ENCODE data around the gene MAPK1.
"Not testable (repeated sequence)": the region's sequence is repeated elsewhere in the genome, so short reads cannot be mapped to it uniquely, and the experiment has no call there.

MAPK1 gene

DNA sequence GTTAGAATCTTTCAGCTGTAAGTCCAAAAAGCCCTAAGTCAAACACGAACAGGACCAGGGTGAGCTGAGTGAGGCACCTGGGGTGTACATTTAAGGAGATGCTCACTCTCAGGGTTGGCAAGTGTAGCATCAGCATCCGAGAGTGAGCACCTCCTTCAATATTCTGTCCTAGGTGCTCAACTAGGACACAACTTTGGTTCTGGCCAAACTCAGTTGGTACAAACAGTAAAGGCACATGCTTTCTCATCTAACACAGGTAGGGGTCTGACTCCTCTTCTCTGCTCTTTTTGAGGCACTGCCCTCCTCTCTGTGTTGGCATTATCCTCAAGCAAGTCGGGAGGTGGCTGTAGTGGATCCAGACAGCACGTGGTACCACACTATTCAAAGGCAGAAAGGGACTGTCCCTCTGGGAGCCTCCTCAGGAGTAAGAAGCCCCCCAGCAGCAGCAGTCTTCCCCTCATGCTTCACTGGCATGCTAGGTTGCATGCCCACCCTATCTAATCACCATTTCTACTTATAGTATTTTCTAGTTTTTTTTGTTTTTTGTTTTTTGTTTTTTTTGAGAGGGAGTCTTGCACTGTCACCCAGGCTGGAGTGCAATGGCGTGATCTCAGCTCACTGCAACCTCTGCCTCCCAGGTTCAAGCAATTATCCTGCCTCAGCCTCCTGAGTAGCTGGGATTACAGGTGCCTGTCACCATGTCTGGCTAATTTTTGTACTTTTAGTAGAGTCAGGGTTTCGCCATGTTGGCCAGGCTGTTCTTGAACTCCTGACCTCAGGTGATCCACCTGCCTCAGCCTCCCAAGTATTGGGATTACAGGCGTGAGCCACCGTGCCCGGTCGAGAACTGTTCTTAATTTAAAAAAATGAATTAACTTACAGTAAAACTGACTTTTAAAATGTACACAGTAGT is 14.7 kb upstream of the MAPK1 start:
- no peak for DNase-seq (ENCODE audit: low read depth)

- DNase-seq (ENCODE audit: low read depth) = peak; percentile 34
Observed at GRCh38 chr22:21876486-21877176, 9.2 kb upstream of the MAPK1 start.

GRCh38 chr22:21874953-21875352 is 7.5 kb upstream of the MAPK1 start:
- DNase-seq (ENCODE audit: low read depth) = not testable (repeated sequence)

- no peak for DNase-seq (ENCODE audit: low read depth)
Observed at GRCh38 chr22:21873619-21874018, 6.2 kb upstream of the MAPK1 start.

GRCh38 chr22:21872741-21873140 is 5.3 kb upstream of the MAPK1 start:
- not testable (repeated sequence) for DNase-seq (ENCODE audit: low read depth)

- DNase-seq (ENCODE audit: low read depth) = no peak
Observed at GRCh38 chr22:21868651-21869050, 1.2 kb upstream of the MAPK1 start.

GRCh38 chr22:21866833-21867527 is 465 bp downstream of the MAPK1 start:
- no peak for DNase-seq (ENCODE audit: low read depth)

DNA sequence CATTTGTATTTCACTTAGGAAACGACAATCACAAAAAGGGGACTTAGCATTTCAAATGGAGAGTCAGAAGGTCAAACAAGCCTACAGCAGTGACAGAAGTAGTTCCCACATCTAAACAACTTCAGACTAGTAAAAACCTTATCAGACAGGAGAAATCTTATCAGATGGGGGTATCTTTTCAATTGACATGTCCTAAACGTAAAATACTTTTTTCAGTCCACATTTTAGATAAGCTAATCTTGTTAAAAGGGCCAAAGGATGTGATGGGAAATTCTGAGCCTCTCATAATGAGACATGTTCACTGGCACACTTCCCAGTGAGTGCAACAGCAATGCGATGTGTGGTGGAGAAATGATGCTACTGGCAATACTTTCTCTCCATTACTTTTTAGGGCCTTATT is 2.4 kb downstream of the MAPK1 start:
- peak; percentile 63 for DNase-seq (ENCODE audit: low read depth)

- no peak for DNase-seq (ENCODE audit: low read depth)
Observed at GRCh38 chr22:21862386-21863245, 4.8 kb downstream of the MAPK1 start.

DNA sequence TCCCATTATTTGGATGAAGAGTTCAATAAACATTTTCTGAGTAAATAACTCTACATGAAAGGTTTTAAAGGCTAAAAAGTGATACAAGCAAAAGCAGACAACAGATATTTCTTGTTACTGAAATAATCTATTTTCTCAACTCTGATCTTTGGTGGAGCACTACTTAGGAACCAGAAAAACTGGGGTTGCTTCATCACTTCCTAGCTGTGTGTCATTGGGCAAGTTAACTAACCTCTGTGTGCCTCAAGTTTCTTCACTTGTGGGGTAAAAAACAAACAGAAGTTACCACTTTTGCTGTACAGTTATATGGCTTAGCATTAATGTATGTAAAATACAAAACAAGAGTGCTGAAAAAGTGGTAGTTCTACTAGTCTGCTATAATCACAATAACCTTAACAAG is 5.6 kb downstream of the MAPK1 start:
- DNase-seq (ENCODE audit: low read depth) = no peak

DNA sequence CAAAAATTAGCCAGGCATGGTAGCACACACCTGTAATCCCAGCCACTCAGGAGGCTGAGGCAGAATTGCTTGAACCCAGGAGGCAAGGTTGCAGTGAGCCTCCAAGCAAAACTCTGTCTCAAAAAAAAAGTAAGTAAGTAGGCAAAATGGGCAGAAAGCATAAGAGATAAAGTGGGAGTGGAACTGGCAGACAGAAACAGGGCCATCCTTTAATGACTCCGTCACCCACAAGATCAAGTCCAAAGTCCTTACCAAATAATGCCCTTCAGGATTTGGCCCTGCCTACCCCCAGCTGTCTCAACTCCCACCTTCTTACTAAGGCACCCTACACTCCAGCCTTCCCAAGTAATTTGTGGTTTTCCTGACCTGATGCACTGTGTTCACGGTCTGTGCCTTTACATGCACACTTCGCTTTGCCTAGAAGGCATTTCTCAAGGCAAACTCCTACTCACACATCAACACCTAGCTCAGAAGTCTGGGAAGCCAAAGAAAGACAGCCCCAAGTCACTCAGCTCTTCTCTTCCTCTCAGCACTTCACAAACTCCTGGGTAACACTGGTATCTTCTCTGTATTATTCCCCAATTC is 6.1 kb downstream of the MAPK1 start:
- no peak for DNase-seq (ENCODE audit: low read depth)

GRCh38 chr22:21860491-21861039 is 6.9 kb downstream of the MAPK1 start:
- no peak for DNase-seq (ENCODE audit: low read depth)

DNA sequence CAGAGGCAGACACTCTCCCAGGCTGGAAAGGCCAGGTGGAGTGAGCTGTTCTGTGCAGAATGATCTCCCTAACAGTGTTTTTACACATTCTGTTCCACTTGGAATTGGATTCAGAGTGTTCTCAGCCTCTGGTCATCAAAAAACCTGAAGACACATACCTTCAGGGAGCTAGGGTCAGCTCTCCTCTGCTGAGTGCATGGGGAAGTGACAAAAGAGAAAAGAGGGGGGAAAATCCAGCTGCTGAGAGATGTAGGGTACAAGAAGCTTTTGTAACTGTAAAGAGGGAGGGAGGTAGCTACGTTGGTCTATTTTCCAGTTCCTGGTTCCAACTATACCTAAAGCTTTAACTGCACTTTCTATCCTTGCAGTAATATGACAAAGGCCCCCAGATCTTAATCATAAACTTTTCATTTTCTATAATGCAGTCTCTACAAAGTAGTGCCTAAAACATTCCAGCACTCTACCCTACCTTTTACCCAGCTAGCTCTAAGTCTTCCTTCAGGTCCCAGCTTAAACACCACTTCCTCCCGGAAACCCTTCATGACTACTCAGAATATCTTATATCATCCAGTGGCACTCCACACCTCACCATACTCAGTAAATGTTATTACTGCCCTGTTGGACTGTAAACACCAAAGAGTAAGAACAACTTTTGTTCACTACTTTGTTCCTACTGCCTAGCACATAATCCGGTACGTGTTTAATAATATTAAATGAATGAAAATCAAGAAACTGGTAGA is 9.2 kb downstream of the MAPK1 start:
- DNase-seq (ENCODE audit: low read depth) = no peak

- no peak for DNase-seq (ENCODE audit: low read depth)
Observed at GRCh38 chr22:21857481-21857914, 9.9 kb downstream of the MAPK1 start.

DNA sequence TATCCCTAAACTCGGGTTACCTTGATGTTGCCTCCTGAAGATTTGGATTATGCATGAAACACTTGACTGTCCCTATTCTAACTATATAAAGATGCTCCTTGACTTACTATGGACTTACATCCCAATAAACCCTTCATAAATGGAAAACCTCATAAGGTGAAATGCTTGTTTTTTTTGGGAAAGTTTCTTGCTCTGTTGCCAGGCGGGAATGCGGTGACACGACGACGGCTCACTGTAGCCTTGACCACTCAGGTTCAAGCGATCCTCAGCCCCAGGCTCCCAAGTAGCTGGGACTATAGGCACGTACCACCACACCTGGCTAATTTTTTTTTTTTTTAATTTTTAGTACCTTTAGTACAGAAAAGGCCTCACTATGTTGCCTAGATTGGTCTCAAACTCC is 10.6 kb downstream of the MAPK1 start:
- DNase-seq (ENCODE audit: low read depth) = no peak

DNA sequence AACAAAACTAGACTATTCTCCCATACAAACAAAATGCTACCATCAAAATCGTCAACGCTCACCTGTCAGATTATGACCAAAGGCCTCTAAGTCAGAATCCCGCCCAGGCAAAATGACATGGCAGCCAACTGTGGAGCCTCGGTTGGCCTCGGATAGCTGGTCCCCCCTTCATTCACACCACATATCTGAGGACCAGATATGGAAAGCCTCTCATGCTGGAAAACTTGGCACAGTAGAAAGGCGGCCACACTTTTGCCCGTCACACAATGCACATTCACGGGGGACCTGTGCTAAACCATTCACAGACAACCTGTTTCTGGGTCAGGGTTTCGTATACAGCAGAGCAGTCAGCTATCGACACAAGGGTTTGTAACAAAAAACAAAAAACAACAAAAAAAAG is 11.2 kb downstream of the MAPK1 start:
- DNase-seq (ENCODE audit: low read depth) = no peak

GRCh38 chr22:21855676-21856075 is 11.8 kb downstream of the MAPK1 start:
- no peak for DNase-seq (ENCODE audit: low read depth)

- DNase-seq (ENCODE audit: low read depth) = no peak
Observed at GRCh38 chr22:21850660-21851059, 16.8 kb downstream of the MAPK1 start.

- no peak for DNase-seq (ENCODE audit: low read depth)
Observed at GRCh38 chr22:21849489-21849888, 18.0 kb downstream of the MAPK1 start.

DNA sequence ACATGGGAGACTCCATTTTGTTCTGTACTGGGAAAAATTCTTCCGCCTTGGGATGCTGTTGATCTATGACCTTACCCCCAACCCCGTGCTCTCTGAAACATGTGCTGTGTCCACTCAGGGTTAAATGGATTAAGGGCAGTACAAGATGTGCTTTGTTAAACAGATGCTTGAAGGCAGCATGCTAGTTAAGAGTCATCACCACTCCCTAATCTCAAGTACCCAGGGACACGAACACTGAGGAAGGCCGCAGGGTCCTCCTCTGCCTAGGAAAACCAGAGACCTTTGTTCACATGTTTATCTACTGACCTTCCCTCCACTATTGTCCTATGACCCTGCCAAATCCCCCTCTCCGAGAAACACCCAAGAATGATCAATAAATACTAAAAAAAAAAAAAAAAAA is 19.4 kb downstream of the MAPK1 start:
- not testable (repeated sequence) for DNase-seq (ENCODE audit: low read depth)

All from non-pigmented ciliary epithelial cell (primary cell).